Measurements from ENCODE around the gene PURB.

Gene PURB

GRCh38 chr7:44909596-44910389 is 24.5 kb upstream of the PURB start:
- no peak for TF ChIP-seq CTCF (conservative IDR thresholded peaks at IDR 0.05; ENCODE audit: low read depth)
- no peak overlapping the region for H3K27ac ChIP-seq
- DNase-seq (ENCODE audit: low spot score) = no peak
- CTCF ChIA-PET = interaction anchor here (1.4 kb wide), 1 partner anchor 53 kb away, joined by 5 read pairs; no protein-coding TSS in a partner anchor
- POLR2A ChIA-PET (ENCODE audit: low non-redundant PET) = interaction anchor here (0.6 kb wide), 1 partner anchor 22 kb away, joined by 3 read pairs; no protein-coding TSS in a partner anchor

DNA sequence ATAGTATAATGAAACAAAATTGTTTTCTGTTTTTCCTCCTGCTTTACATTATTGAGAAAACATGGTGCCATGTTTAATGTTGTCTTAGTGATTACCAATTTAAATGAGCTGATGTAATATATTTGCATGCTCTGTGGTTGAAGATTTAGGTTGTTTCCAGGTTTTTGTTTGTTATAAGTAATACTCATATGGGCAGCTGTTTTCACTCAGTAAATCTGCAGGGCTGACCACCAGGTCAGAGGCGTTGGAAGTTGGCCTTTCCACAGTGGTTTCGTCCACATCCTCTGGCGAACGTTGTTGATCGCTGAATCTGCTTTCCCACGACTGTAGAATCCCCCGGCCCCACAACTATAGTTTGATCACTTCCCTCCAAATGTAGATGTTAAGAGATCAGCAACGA is 21.6 kb upstream of the PURB start:
- POLR2A ChIA-PET (ENCODE audit: low non-redundant PET) = no interaction called here
- no peak for TF ChIP-seq CTCF (conservative IDR thresholded peaks at IDR 0.05; ENCODE audit: low read depth)
- DNase-seq (ENCODE audit: low spot score) = no peak
- H3K27ac ChIP-seq = no peak overlapping the region
- CTCF ChIA-PET = no interaction called here

GRCh38 chr7:44905002-44905635 is 19.8 kb upstream of the PURB start:
- no peak for TF ChIP-seq CTCF (conservative IDR thresholded peaks at IDR 0.05; ENCODE audit: low read depth)
- no peak overlapping the region for H3K27ac ChIP-seq
- ChIA-PET CTCF (no interaction called here), POLR2A (ENCODE audit: low non-redundant PET) (no interaction called here)
- no peak for DNase-seq (ENCODE audit: low spot score)

- no peak for DNase-seq (ENCODE audit: low spot score)
- H3K27ac ChIP-seq = no peak overlapping the region
- POLR2A ChIA-PET (ENCODE audit: low non-redundant PET) = no interaction called here
- CTCF ChIA-PET = no interaction called here
- no peak for TF ChIP-seq CTCF (conservative IDR thresholded peaks at IDR 0.05; ENCODE audit: low read depth)
Observed at GRCh38 chr7:44899443-44899842, 14.1 kb upstream of the PURB start.

GRCh38 chr7:44898039-44898438 is 12.7 kb upstream of the PURB start:
- ChIA-PET CTCF (interaction anchor here (0.6 kb wide), 1 partner anchor 40 kb away, joined by 3 read pairs; no protein-coding TSS in a partner anchor), POLR2A (ENCODE audit: low non-redundant PET) (no interaction called here)
- TF ChIP-seq CTCF (conservative IDR thresholded peaks at IDR 0.05; ENCODE audit: low read depth) = no peak
- DNase-seq (ENCODE audit: low spot score) = no peak
- no peak overlapping the region for H3K27ac ChIP-seq

- CTCF ChIA-PET = no interaction called here
- no peak for DNase-seq (ENCODE audit: low spot score)
- no peak overlapping the region for H3K27ac ChIP-seq
- POLR2A ChIA-PET (ENCODE audit: low non-redundant PET) = no interaction called here
- TF ChIP-seq CTCF (conservative IDR thresholded peaks at IDR 0.05; ENCODE audit: low read depth) = no peak
Observed at GRCh38 chr7:44897309-44897708, 12.0 kb upstream of the PURB start.
